SK-N-SH (cell line): ENCODE results near the gene NPIPB2. TPM values are rescaled to one million over a fixed set of nuclear protein-coding genes. Genes with fewer than 3 reads are reported as not detected.

ENCODE experiments used
- CTCF ChIA-PET: fragments of 300-600, 350-600 bp; formaldehyde crosslinking; extraction: SDS; loops from one replicate; lab custom pipeline; 2021; lab: Yijun Ruan, JAX
- POLR2A ChIA-PET: fragments of 350-600 bp; sonication (Branson Sonifier 250); formaldehyde crosslinking; extraction: SDS; loops from one replicate; lab custom pipeline; 2020; ENCODE audit warnings: antibody characterized with exemption, inconsistent platforms; lab: Yijun Ruan, JAX
- DNase-seq: peaks from one replicate; pipeline ENCODE4 v3.0.0; 2012
- H2AFZ ChIP-seq: fragments of 200-600 bp; sonication (generic); 2 replicates; pipeline ENCODE4 v1.8.1; 2016; ENCODE audit warnings: antibody characterized with exemption, mild to moderate bottlenecking, low read depth
- H3F3A ChIP-seq: fragments of 200-600 bp; sonication (generic); replicated peaks from 2 replicates; pipeline ENCODE3; 2016; ENCODE audit warnings: antibody characterized with exemption, mild to moderate bottlenecking; ENCODE audit not compliant: insufficient read depth
- H3K27ac ChIP-seq, 2 experiments: fragments of 200-500 bp in 1 of 2; fragments of 200-600 bp in 1 of 2; sonication (Bioruptor generic) in 1 of 2; sonication (generic), shearing (Covaris generic) in 1 of 2; 2 replicates each; pipeline versions ENCODE4 v1.5.1 to v1.6.1; 2014 to 2016; ENCODE audit warnings: low read depth in 2 of 2, inconsistent platforms in 1 of 2, low read length in 1 of 2, mild to moderate bottlenecking in 1 of 2, mixed read lengths in 1 of 2
- H3K27me3 ChIP-seq: fragments of 200-600 bp; sonication (generic), shearing (Covaris generic); 2 replicates; pipeline ENCODE4 v1.6.1; 2016; ENCODE audit warnings: mixed run types; ENCODE audit not compliant: insufficient read depth
- H3K36me3 ChIP-seq, 2 experiments: fragments of 200-500 bp in 1 of 2; fragments of 200-600 bp in 1 of 2; sonication (Bioruptor generic) in 1 of 2; sonication (generic) in 1 of 2; replicated peaks in 1 of 2; 2 replicates each; pipeline versions ENCODE3 to v1.5.1; 2014 to 2016; ENCODE audit warnings: low read length in 1 of 2, mild to moderate bottlenecking in 1 of 2; ENCODE audit not compliant: insufficient read depth in 2 of 2, control insufficient read depth in 1 of 2
- H3K4me1 ChIP-seq, 2 experiments: fragments of 200-500 bp in 1 of 2; fragments of 200-600 bp in 1 of 2; sonication (Bioruptor generic) in 1 of 2; sonication (generic), shearing (Covaris generic) in 1 of 2; 2 replicates each; pipeline versions ENCODE4 v1.5.1 to v1.6.1; 2014 to 2016; ENCODE audit warnings: low read depth in 1 of 2, low read length in 1 of 2, mixed run types in 1 of 2; ENCODE audit not compliant: insufficient read depth in 2 of 2, control insufficient read depth in 1 of 2
- H3K4me2 ChIP-seq: fragments of 200-600 bp; sonication (generic), shearing (Covaris generic); 2 replicates; pipeline ENCODE4 v1.6.1; 2017; ENCODE audit warnings: mixed run types
- H3K4me3 ChIP-seq, 2 experiments: fragments of 200-500 bp in 1 of 2; fragments of 200-600 bp in 1 of 2; sonication (Bioruptor generic) in 1 of 2; sonication (generic), shearing (Covaris generic) in 1 of 2; 2 replicates each; pipeline versions ENCODE4 v1.5.1 to v1.8.1; 2014 to 2016; ENCODE audit warnings: low read depth in 2 of 2, inconsistent platforms in 1 of 2, low read length in 1 of 2, mild to moderate bottlenecking in 1 of 2, mixed read lengths in 1 of 2, moderate library complexity in 1 of 2
- H3K79me2 ChIP-seq: fragments of 200-600 bp; sonication (generic); 2 replicates; pipeline ENCODE4 v1.8.1; 2017; ENCODE audit warnings: mild to moderate bottlenecking; ENCODE audit not compliant: insufficient read depth
- H3K9ac ChIP-seq: fragments of 200-600 bp; sonication (generic); 2 replicates; pipeline ENCODE4 v1.6.1; 2017; ENCODE audit warnings: mixed run types
- H3K9me2 ChIP-seq: fragments of 200-600 bp; sonication (generic); 2 replicates; pipeline ENCODE4 v1.6.1; 2017; ENCODE audit warnings: mixed run types
- H3K9me3 ChIP-seq: fragments of 200-600 bp; sonication (generic); 2 replicates; pipeline ENCODE4 v1.6.1; 2017; ENCODE audit warnings: mixed run types, mild to moderate bottlenecking, moderate library complexity
- H4K20me1 ChIP-seq: fragments of 200-600 bp; sonication (generic); 2 replicates; pipeline ENCODE4 v1.6.1; 2017; ENCODE audit warnings: mild to moderate bottlenecking, mixed run types; ENCODE audit not compliant: insufficient read depth
- CTCF ChIP-seq: fragments of 200-600 bp; sonication (generic); IDR thresholded peaks from 2 replicates; pipeline ENCODE4 v1.6.1; 2017; ENCODE audit warnings: antibody characterized with exemption, mild to moderate bottlenecking, moderate library complexity
- EP300 ChIP-seq, 2 experiments: IDR thresholded peaks; 2 replicates each; pipeline versions ENCODE4 v1.4.0 to v1.6.1; 2012; ENCODE audit warnings: borderline replicate concordance in 1 of 2, low read depth in 1 of 2, low read length in 1 of 2
- EZH2phosphoT487 ChIP-seq: fragments of 200-600 bp; sonication (generic); IDR thresholded peaks from 2 replicates; pipeline ENCODE4 v1.6.1; 2017; ENCODE audit warnings: low read depth, mixed run types, mild to moderate bottlenecking, antibody characterized with exemption, moderate library complexity, borderline replicate concordance
- FOSL2 ChIP-seq: IDR thresholded peaks from 2 replicates; pipeline ENCODE4 v1.4.0; 2012; ENCODE audit warnings: low read depth, mild to moderate bottlenecking, moderate library complexity, borderline replicate concordance
- GABPA ChIP-seq: IDR thresholded peaks from 2 replicates; pipeline ENCODE4 v1.4.0; 2012; ENCODE audit warnings: low read depth, mild to moderate bottlenecking
- GATA2 ChIP-seq: sonication (generic); formaldehyde crosslinking; IDR thresholded peaks from 2 replicates; pipeline ENCODE4 v1.5.0; 2020; ENCODE audit warnings: mild to moderate bottlenecking, missing genetic modification reagents
- IRF3 ChIP-seq: fragments of 150-350 bp; IDR thresholded peaks from 2 replicates; pipeline ENCODE4 v1.6.1; 2016; ENCODE audit warnings: mild to moderate bottlenecking, low read depth, low read length
- JUND ChIP-seq: IDR thresholded peaks from 2 replicates; pipeline ENCODE4 v1.4.0; 2012
- MXI1 ChIP-seq: IDR thresholded peaks from 2 replicates; pipeline ENCODE4 v1.6.1; 2012; ENCODE audit warnings: mild to moderate bottlenecking, low read depth, low read length, improper control_type of control experiment
- NFIC ChIP-seq: IDR thresholded peaks from 2 replicates; pipeline ENCODE4 v1.4.0; 2012; ENCODE audit warnings: borderline replicate concordance
- NRF1 ChIP-seq: IDR thresholded peaks from 2 replicates; pipeline ENCODE4 v1.6.1; 2012; ENCODE audit warnings: low read depth, mild to moderate bottlenecking, low read length
- POLR2AphosphoS5 ChIP-seq: IDR thresholded peaks from 2 replicates; pipeline ENCODE4 v1.6.1; 2012; ENCODE audit warnings: low read depth, low read length
- RFX5 ChIP-seq: IDR thresholded peaks from 2 replicates; pipeline ENCODE4 v1.6.1; 2012; ENCODE audit warnings: mild to moderate bottlenecking, improper control_type of control experiment, low read length
- RXRA ChIP-seq: IDR thresholded peaks from 2 replicates; pipeline ENCODE4 v1.4.0; 2012; ENCODE audit warnings: low read depth, mild to moderate bottlenecking, borderline replicate concordance
- YY1 ChIP-seq: IDR thresholded peaks from 2 replicates; pipeline ENCODE4 v1.4.0; 2012; ENCODE audit warnings: low read depth, mild to moderate bottlenecking
- ZBTB33 ChIP-seq: IDR thresholded peaks from 2 replicates; pipeline ENCODE4 v1.4.0; 2012; ENCODE audit warnings: low read depth, borderline replicate concordance
- WGBS: methylation state at CpG from one replicate; pipeline ENCODE4 v1.1.6; 2017; ENCODE audit warnings: low lambda C conversion rate; 5-methylcytosine and 5-hydroxymethylcytosine counted together
- polyA plus RNA-seq, 3 experiments: library from polyadenylated mRNA; depleted of rRNA; stranded (reverse); fragments of >200 nt; gene quantifications; 2 replicates each; pipeline ENCODE4 v1.2.3, GENCODE V29; 2012
- TF ChIP-seq, protein P1 (sequence below): IDR thresholded peaks from 2 replicates; pipeline ENCODE4 v1.4.0; 2012; ENCODE audit warnings: low read depth, borderline replicate concordance
- TF ChIP-seq, protein P2 (sequence below): IDR thresholded peaks from 2 replicates; pipeline ENCODE4 v1.4.0; 2012; ENCODE audit warnings: low read depth

The NPIPB2 gene
- polyA plus RNA-seq, 1 of the 3 experiments (the other 2 are of a cell fraction): 9.3 TPM

DNA sequence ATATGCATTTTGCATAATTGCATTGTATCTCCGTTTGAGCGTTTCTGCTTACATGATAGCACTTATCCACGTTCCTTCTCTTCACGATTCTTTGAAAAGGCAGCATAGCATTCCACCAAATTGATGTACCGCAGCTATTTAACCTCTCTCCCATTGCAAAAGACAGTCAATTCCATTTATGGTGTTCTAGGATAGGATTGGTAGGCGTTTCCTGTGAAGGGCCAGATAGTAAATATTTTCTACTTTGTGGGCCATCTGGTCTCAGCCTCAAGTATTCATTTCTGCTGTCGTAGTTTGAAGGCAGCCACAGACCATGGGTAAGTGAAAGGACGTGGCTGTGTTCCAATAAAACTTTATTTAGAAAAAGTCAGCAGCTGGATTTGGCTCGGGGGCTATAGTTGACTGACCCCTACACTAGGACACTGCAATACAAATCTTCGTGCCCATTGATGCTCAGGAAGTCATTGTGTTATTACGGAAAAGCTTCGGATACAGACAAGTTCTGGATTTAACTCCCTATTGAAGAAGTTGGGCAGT, 44.7 kb upstream of the NPIPB2 start:
- Histone ChIP-seq H4K20me1 (no peaks in the 10 kb centered on the region), H3K36me3 (no peaks in the 10 kb centered on the region), H3K9ac (no peak overlapping the region), H3K9me2 (no peaks in the 10 kb centered on the region), H3K27ac (no peak overlapping the region), H3K27me3 (no peaks in the 10 kb centered on the region), H2AFZ (no peak overlapping the region), H3K4me3 (no peak overlapping the region), H3K4me1 (no peaks in the 10 kb centered on the region), H3K9me3 (no peaks in the 10 kb centered on the region), H3K79me2 (peaks cover 41% of the 10 kb centered on the region), H3K4me2 (no peak overlapping the region), H3F3A (no peaks in the 10 kb centered on the region)
- no peak for TF ChIP-seq GABPA
- TF ChIP-seq RXRA: no peak
- TF ChIP-seq, protein P1, sequence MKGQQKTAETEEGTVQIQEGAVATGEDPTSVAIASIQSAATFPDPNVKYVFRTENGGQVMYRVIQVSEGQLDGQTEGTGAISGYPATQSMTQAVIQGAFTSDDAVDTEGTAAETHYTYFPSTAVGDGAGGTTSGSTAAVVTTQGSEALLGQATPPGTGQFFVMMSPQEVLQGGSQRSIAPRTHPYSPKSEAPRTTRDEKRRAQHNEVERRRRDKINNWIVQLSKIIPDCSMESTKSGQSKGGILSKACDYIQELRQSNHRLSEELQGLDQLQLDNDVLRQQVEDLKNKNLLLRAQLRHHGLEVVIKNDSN: no peak
- no peak for TF ChIP-seq GATA2
- TF ChIP-seq EP300 (IDR thresholded peaks at IDR 0.05; ENCODE audit: borderline replicate concordance in 1 of 2, low read depth in 1 of 2, low read length in 1 of 2): no peak
- TF ChIP-seq YY1: no peak
- no peak for TF ChIP-seq JUND
- no peak for TF ChIP-seq IRF3
- no peak for TF ChIP-seq ZBTB33
- TF ChIP-seq POLR2AphosphoS5: no peak
- no peak for TF ChIP-seq CTCF
- no peak for TF ChIP-seq EZH2phosphoT487
- TF ChIP-seq, protein P2, sequence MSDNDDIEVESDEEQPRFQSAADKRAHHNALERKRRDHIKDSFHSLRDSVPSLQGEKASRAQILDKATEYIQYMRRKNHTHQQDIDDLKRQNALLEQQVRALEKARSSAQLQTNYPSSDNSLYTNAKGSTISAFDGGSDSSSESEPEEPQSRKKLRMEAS: no peak
- TF ChIP-seq NRF1: no peak
- no peak for TF ChIP-seq NFIC
- no peak for TF ChIP-seq MXI1
- no peak for TF ChIP-seq RFX5
- no peak for TF ChIP-seq FOSL2
- ChIA-PET CTCF (interaction anchor here (2.2 to 6.1 kb wide), 2 partner anchors 10 to 81 kb away, joined by 7 to 27 read pairs; partner anchors contain the start of gene SNX29), POLR2A (interaction anchor here (1.2 kb wide), 1 partner anchor 10 kb away, joined by 5 read pairs; the partner anchor contains the start of gene SNX29)
- DNase-seq: no peak
- WGBS: 87% methylated on average over 12 of the region's 12 CpGs
